Transverse colon (tissue), 4 donors: ENCODE measurements around the gene SPIRE2.

ENCODE experiments used
- POLR2A ChIP-seq: fragments of 450-650 bp; IDR thresholded peaks from one replicate; pipeline ENCODE4 v1.6.1; 2016; ENCODE audit warnings: antibody characterized with exemption, mild to moderate bottlenecking, moderate library complexity
- POLR2AphosphoS5 ChIP-seq, 3 donors: sonication (generic); formaldehyde crosslinking; IDR thresholded peaks; one replicate each; pipeline ENCODE4 v1.6.1; 2016; ENCODE audit warnings: antibody characterized with exemption in 3 of 3
- TF ChIP-seq, protein P1 (sequence below), 5 experiments: fragments of 200-600 bp in 3 of 5; fragments of 450-650 bp in 2 of 5; sonication (generic) in 3 of 5; IDR thresholded peaks; 1 replicate in 2 of 5; 2 replicates in 3 of 5; pipeline ENCODE4 v1.5.1; 2016 to 2017; ENCODE audit warnings: antibody characterized with exemption in 5 of 5, inconsistent platforms in 3 of 5, mild to moderate bottlenecking in 2 of 5, moderate library complexity in 1 of 5

DNA sequence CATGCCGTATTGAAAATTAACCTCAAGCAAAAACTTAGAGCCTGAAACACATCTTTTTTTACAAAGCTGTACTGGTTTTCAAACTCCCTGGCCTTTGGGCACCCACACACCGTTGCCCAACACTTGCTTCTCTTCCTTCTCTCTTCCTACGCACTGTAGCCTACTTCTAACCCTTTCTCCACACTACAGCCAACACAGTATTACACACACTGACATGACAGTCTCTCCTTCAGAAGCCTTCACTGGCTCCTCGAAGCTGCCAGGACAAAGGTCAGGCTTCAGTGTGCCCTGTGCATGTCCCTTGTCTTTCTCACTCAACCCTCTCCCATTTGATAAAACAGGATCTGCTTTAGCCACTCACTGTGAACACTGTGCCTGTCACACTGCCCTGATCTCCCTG lies 19.8 kb upstream of the SPIRE2 start:
- TF ChIP-seq, protein P1, sequence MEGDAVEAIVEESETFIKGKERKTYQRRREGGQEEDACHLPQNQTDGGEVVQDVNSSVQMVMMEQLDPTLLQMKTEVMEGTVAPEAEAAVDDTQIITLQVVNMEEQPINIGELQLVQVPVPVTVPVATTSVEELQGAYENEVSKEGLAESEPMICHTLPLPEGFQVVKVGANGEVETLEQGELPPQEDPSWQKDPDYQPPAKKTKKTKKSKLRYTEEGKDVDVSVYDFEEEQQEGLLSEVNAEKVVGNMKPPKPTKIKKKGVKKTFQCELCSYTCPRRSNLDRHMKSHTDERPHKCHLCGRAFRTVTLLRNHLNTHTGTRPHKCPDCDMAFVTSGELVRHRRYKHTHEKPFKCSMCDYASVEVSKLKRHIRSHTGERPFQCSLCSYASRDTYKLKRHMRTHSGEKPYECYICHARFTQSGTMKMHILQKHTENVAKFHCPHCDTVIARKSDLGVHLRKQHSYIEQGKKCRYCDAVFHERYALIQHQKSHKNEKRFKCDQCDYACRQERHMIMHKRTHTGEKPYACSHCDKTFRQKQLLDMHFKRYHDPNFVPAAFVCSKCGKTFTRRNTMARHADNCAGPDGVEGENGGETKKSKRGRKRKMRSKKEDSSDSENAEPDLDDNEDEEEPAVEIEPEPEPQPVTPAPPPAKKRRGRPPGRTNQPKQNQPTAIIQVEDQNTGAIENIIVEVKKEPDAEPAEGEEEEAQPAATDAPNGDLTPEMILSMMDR (IDR thresholded peaks at IDR 0.05): no peak
- TF ChIP-seq POLR2A (no peak), POLR2AphosphoS5 (IDR thresholded peaks at IDR 0.05) (no peak)
